B cell (primary cell): Measurements from ENCODE around the gene PAQR5. TPM values are rescaled to one million over a fixed set of nuclear protein-coding genes. Genes with fewer than 3 reads are reported as not detected.

Experiments used
- ATAC-seq: fragments of 200-7000 bp; cut with Tn5 transposase; one replicate; pipeline ENCODE4 v1.10.0; 2021; ENCODE audit warnings: low read depth, mild to moderate bottlenecking, moderate number of reproducible peaks, moderate library complexity
- CTCF ChIA-PET: fragments of 350-600 bp; sonication (Branson Sonifier 250); formaldehyde crosslinking; loops from one replicate; lab custom pipeline; 2021; ENCODE audit warnings: antibody characterized with exemption, inconsistent platforms; lab: Charles Lee
- POLR2A ChIA-PET: fragments of 350-600 bp; sonication (Branson Sonifier 250); formaldehyde crosslinking; loops from one replicate; lab custom pipeline; 2021; ENCODE audit warnings: antibody characterized with exemption; lab: Charles Lee
- DNase-seq: peaks from one replicate; pipeline ENCODE4 v3.0.0; 2013
- H2AFZ ChIP-seq: 2 replicates; pipeline ENCODE4 v1.6.1; 2012; ENCODE audit warnings: mild to moderate bottlenecking, low read depth, low read length; ENCODE audit not compliant: insufficient read depth, poor library complexity, severe bottlenecking
- H3K27ac ChIP-seq, 2 donors: 1 replicate in 1 of 2; 2 replicates in 1 of 2; pipeline ENCODE4 v1.5.1; 2012 to 2013; ENCODE audit warnings: low read length in 2 of 2, mild to moderate bottlenecking in 2 of 2, moderate library complexity in 1 of 2
- H3K27me3 ChIP-seq, 4 experiments: fragments of 200-600 bp in 1 of 4; sonication (generic) in 1 of 4; replicated peaks in 1 of 4; 1 replicate in 2 of 4; 2 replicates in 2 of 4; pipeline versions ENCODE4 v1.6.1 to v1.7.0; 2013 to 2016; ENCODE audit warnings: low read length in 3 of 4, mild to moderate bottlenecking in 2 of 4, mixed read lengths in 1 of 4, moderate library complexity in 1 of 4; ENCODE audit not compliant: insufficient read depth in 4 of 4, control insufficient read depth in 3 of 4; ENCODE audit errors: control extremely low read depth in 1 of 4
- H3K36me3 ChIP-seq, 2 experiments: replicated peaks in 1 of 2; 1 replicate in 1 of 2; 2 replicates in 1 of 2; pipeline versions ENCODE4 v1.6.1 to v1.7.1; 2013; ENCODE audit warnings: low read length in 1 of 2; ENCODE audit not compliant: insufficient read depth in 2 of 2, control insufficient read depth in 1 of 2; ENCODE audit errors: control extremely low read depth in 1 of 2, extremely low read depth in 1 of 2
- H3K4me1 ChIP-seq, 2 donors: fragments of 200-600 bp in 1 of 2; sonication (generic) in 1 of 2; 1 replicate in 1 of 2; 2 replicates in 1 of 2; pipeline versions ENCODE4 v1.5.1 to v1.6.1; 2013 to 2017; ENCODE audit warnings: low read length in 2 of 2; ENCODE audit not compliant: control insufficient read depth in 2 of 2, insufficient read depth in 2 of 2
- H3K4me2 ChIP-seq: replicated peaks from 2 replicates; pipeline ENCODE3; 2012; ENCODE audit warnings: mild to moderate bottlenecking, low read depth, low read length; ENCODE audit not compliant: poor library complexity, severe bottlenecking
- H3K4me3 ChIP-seq, 5 experiments: fragments of 200-600 bp in 1 of 5; sonication (generic) in 1 of 5; 1 replicate in 3 of 5; 2 replicates in 2 of 5; pipeline versions ENCODE4 v1.5.1 to v1.7.0; 2011 to 2016; ENCODE audit warnings: low read length in 4 of 5, mild to moderate bottlenecking in 4 of 5, low read depth in 2 of 5, control low read depth in 1 of 5, moderate library complexity in 1 of 5; ENCODE audit not compliant: insufficient read depth in 1 of 5; ENCODE audit errors: control extremely low read depth in 1 of 5, extremely low read depth in 1 of 5
- H3K79me2 ChIP-seq: fragments of 200-600 bp; sonication (generic); one replicate; pipeline ENCODE4 v1.6.0; 2016; ENCODE audit warnings: low read length; ENCODE audit not compliant: control insufficient read depth, insufficient read depth
- H3K9ac ChIP-seq: fragments of 200-600 bp; sonication (generic); 2 replicates; pipeline ENCODE4 v1.6.1; 2017; ENCODE audit warnings: mild to moderate bottlenecking, low read length, moderate library complexity
- H3K9me3 ChIP-seq, 3 donors: one replicate each; pipeline versions ENCODE4 v1.6.1 to v1.7.1; 2013; ENCODE audit warnings: low read length in 2 of 3; ENCODE audit not compliant: control insufficient read depth in 2 of 3, insufficient read depth in 1 of 3; ENCODE audit errors: control extremely low read depth in 1 of 3
- H4K20me1 ChIP-seq: 2 replicates; pipeline ENCODE4 v1.6.0; 2012; ENCODE audit warnings: mild to moderate bottlenecking, low read length; ENCODE audit not compliant: insufficient read depth, control insufficient read depth, poor library complexity, severe bottlenecking
- H3K27ac Mint-ChIP-seq: one replicate; pipeline ENCODE4 v1.8.0; 2021; ENCODE audit warnings: mixed read lengths
- H3K27me3 Mint-ChIP-seq: one replicate; pipeline ENCODE4 v1.8.0; 2021; ENCODE audit warnings: mixed read lengths
- H3K4me1 Mint-ChIP-seq: one replicate; pipeline ENCODE4 v1.8.0; 2021; ENCODE audit warnings: mixed read lengths
- H3K4me3 Mint-ChIP-seq: one replicate; pipeline ENCODE4 v1.8.0; 2021; ENCODE audit warnings: mixed read lengths
- H3K9me3 Mint-ChIP-seq: one replicate; pipeline ENCODE4 v1.8.0; 2022; ENCODE audit warnings: mixed read lengths; ENCODE audit not compliant: insufficient read depth
- CTCF ChIP-seq: fragments of 200-600 bp; IDR thresholded peaks from one replicate; pipeline ENCODE4 v1.8.0; 2022; ENCODE audit warnings: antibody characterized with exemption, mild to moderate bottlenecking
- EZH2 ChIP-seq: IDR thresholded peaks from 2 replicates; pipeline ENCODE4 v1.6.1; 2012; ENCODE audit warnings: borderline replicate concordance, low read depth, mild to moderate bottlenecking, moderate library complexity, low read length; ENCODE audit not compliant: insufficient read depth, poor library complexity, severe bottlenecking
- whole genome bisulfite sequencing: methylation state at CpG from one replicate; pipeline ENCODE4 v1.1.5; 2013; ENCODE audit warnings: missing lambda C conversion rate; ENCODE audit not compliant: insufficient coverage; 5-methylcytosine and 5-hydroxymethylcytosine counted together
- intact Hi-C: fragments of 100-400 bp; cut with micrococcal nuclease; formaldehyde crosslinking; loops from one replicate; pipeline ENCODE4 v1.10.0; 2022
- polyA plus RNA-seq: library from polyadenylated mRNA; depleted of rRNA; stranded (reverse); fragments of >200 nt; gene quantifications from 2 replicates; pipeline ENCODE4 v1.2.3, GENCODE V29; 2012
- total RNA-seq, 2 donors: library from RNA; stranded (reverse); fragments of 120-200 nt in 1 of 2; gene quantifications; 1 replicate in 1 of 2; 2 replicates in 1 of 2; pipeline versions ENCODE4 v1.2.3 to v1.2.4, GENCODE V29; 2013 to 2022

PAQR5 gene
- total and polyA plus RNA-seq, 2 donors (not counting 1 experiment from before 2014, with no cell fraction given): not detected

DNA sequence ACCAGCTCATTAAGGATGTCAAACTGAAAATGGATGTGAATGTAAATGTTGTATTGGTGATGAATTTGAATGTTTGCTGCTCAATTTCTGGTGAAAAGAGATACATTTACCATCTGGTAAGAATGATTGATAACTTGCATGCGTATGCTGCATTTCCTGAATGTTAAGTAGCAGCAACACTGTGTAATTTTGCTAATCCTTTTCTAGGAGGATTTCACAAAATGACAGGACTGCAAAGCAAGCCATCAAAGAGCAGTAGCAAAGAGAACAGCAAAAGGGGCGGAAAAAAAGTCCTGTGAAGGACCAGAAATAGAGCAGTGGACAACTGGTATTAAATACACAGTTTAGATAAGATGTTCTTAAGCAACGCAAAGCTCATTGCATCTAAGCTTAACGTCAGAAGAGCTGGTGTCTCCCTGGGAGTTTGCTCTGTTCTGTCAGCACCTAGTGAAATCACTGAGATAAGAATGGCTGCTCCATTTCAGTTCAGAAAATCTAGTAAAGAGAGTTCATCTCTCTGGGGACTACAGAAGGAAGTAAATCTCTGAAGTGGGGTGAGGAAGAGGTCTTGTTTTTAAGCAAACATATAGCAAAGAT lies 23.5 kb upstream of the PAQR5 start:
- Histone ChIP-seq H3K27ac (no peak overlapping the region), H3K9me3 (no peaks in the 10 kb centered on the region), H3K79me2 (no peaks in the 10 kb centered on the region), H3K36me3 (no peaks in the 10 kb centered on the region), H3K4me3 (no peak overlapping the region), H2AFZ (no peak overlapping the region), H3K4me1 (no peaks in the 10 kb centered on the region), H3K4me2 (no peak overlapping the region), H4K20me1 (no peaks in the 10 kb centered on the region), H3K9ac (no peak overlapping the region), H3K27me3 (no peaks in the 10 kb centered on the region)
- ChIA-PET CTCF (no interaction called here), POLR2A (no interaction called here)
- DNase-seq (no peak), ATAC-seq (no peak)
- Mint-ChIP-seq H3K27me3 (peaks cover 16% of the 10 kb centered on the region), H3K4me3 (no peak overlapping the region), H3K4me1 (peaks cover 4% of the 10 kb centered on the region), H3K27ac (no peak overlapping the region), H3K9me3 (no peaks in the 10 kb centered on the region)
- intact Hi-C loops: no loop called here
- no peak for TF ChIP-seq EZH2
- TF ChIP-seq CTCF: no peak
- WGBS: 90% methylated on average over 4 of the region's 4 CpGs

- Histone ChIP-seq H3K9ac (no peak overlapping the region), H3K9me3 (no peaks in the 10 kb centered on the region), H2AFZ (no peak overlapping the region), H4K20me1 (no peaks in the 10 kb centered on the region), H3K27me3 (no peaks in the 10 kb centered on the region), H3K4me1 (no peaks in the 10 kb centered on the region), H3K27ac (no peak overlapping the region), H3K79me2 (no peaks in the 10 kb centered on the region), H3K4me3 (no peak overlapping the region), H3K36me3 (no peaks in the 10 kb centered on the region), H3K4me2 (no peak overlapping the region)
- H3K27me3 Mint-ChIP-seq: peaks cover 16% of the 10 kb centered on the region
- H3K4me3 Mint-ChIP-seq: no peak overlapping the region
- no peak overlapping the region for H3K27ac Mint-ChIP-seq
- intact Hi-C loops: no loop called here
- peaks cover 4% of the 10 kb centered on the region for H3K4me1 Mint-ChIP-seq
- DNase-seq: no peak
- TF ChIP-seq EZH2 (no peak), CTCF (no peak)
- ChIA-PET CTCF (no interaction called here), POLR2A (no interaction called here)
- no peaks in the 10 kb centered on the region for H3K9me3 Mint-ChIP-seq
- WGBS: 96% methylated on average over 7 of the region's 9 CpGs
- ATAC-seq: no peak
Measured at GRCh38 chr15:69275933-69276560, 22.7 kb upstream of the PAQR5 start.
